NCI-H1417 treated with DMSO at 0.1 percent for 48 hours (cell line): Measurements from ENCODE around the gene CDH20.

Experiments
- DNase-seq: peaks from one replicate; lab custom pipeline; 2025; lab: John Stamatoyannopoulos, UW

CDH20 gene

GRCh38 chr18:61575419-61575818, 242.2 kb downstream of the CDH20 start:
- DNase-seq, result no peak

GRCh38 chr18:61578846-61579245, 245.6 kb downstream of the CDH20 start:
- DNase-seq, result no peak

GRCh38 chr18:61579581-61579980, 246.4 kb downstream of the CDH20 start:
- DNase-seq, result no peak

- DNase-seq, result no peak
These were observed 246.8 kb downstream of the CDH20 start for GRCh38 chr18:61580046-61580445.

GRCh38 chr18:61581578-61582201, 248.5 kb downstream of the CDH20 start:
- peak; percentile 66 for DNase-seq

GRCh38 chr18:61582202-61582710, 249.0 kb downstream of the CDH20 start:
- no peak for DNase-seq

GRCh38 chr18:61583548-61583947, 250.3 kb downstream of the CDH20 start:
- DNase-seq, result no peak

GRCh38 chr18:61587865-61588264, 254.6 kb downstream of the CDH20 start:
- no peak for DNase-seq

GRCh38 chr18:61589053-61589723, 256.0 kb downstream of the CDH20 start:
- DNase-seq, result no peak

GRCh38 chr18:61589724-61590065, 256.5 kb downstream of the CDH20 start:
- DNase-seq, result no peak

GRCh38 chr18:61591253-61591652, 258.0 kb downstream of the CDH20 start:
- no peak for DNase-seq

GRCh38 chr18:61595615-61596251, 262.5 kb downstream of the CDH20 start:
- DNase-seq, result no peak

GRCh38 chr18:61596296-61596695, 263.1 kb downstream of the CDH20 start:
- DNase-seq, result no peak

GRCh38 chr18:61597316-61597715, 264.1 kb downstream of the CDH20 start:
- DNase-seq, result no peak

- no peak for DNase-seq
These were observed 267.2 kb downstream of the CDH20 start for GRCh38 chr18:61600422-61600821.

GRCh38 chr18:61602836-61603235, 269.6 kb downstream of the CDH20 start:
- no peak for DNase-seq
